Measurements from ENCODE around the gene LPIN1.

The LPIN1 gene

DNA sequence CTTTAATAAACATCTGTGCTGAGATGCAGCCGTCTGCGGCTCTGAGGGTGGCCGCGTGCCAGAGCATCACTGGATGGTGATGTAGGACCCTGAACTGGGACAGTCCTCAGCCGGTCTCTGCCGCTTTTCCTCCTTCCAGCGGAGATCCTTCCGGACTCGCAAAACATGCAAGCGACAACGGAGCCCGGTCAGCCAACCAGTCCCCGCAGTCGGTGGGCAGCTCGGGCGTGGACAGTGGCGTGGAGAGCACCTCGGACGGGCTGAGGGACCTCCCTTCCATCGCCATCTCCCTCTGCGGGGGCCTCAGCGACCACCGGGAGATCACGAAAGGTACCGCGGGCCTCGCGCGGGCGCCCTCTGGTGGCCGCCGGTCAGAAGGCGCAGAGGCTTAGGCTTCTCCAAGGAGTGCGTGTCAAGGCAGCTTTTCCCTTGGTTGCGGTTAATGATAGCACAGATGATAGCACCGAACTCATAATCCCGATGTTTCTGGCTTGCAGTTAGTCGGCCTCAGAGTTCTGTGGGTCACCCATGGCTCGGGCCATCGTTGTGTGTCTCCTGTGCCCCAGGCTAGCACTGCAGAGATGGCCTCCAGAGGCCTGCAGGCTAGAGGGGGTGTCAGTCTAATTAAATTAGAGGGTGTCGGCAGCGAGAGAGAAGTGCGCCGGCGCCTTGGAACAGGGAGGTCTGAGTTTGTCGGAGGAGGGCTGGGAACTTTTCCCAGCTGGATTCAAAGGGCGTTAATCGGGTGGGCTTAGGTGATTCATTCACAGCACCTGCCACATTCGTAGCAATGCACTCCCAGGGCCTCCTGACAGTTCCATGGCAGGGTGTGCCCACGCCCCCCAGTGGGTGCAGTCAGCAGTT, 38.5 kb downstream of the LPIN1 start:
- peak in 1 of 2 donors; percentile 22 for DNase-seq (ENCODE audit: low read depth in 2 of 2)

GRCh38 chr2:11785611-11785940, 39.1 kb downstream of the LPIN1 start:
- DNase-seq (ENCODE audit: low read depth in 2 of 2) = no peak

- no peak for DNase-seq (ENCODE audit: low read depth in 2 of 2)
Observed at GRCh38 chr2:11786191-11786590, 39.8 kb downstream of the LPIN1 start.

DNA sequence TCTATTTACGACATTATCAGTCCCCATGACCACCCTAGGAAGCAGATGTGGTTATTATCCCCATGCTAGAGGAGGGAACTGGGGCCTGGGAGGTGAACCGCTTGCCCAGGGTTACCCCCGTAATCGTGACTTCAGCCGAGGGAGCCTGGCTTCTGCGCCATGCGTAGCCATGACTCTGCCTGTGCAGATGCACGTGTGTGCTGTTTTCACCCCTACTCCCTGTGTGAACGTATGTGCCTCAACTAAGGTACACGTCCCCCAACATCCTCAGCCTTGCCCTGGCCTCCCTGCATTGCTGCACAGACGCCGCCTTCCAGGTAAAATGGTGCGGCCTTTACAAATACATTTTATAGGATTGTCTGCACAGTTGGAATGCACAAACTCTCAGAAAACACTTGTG, 40.2 kb downstream of the LPIN1 start:
- no peak for DNase-seq (ENCODE audit: low read depth in 2 of 2)

DNA sequence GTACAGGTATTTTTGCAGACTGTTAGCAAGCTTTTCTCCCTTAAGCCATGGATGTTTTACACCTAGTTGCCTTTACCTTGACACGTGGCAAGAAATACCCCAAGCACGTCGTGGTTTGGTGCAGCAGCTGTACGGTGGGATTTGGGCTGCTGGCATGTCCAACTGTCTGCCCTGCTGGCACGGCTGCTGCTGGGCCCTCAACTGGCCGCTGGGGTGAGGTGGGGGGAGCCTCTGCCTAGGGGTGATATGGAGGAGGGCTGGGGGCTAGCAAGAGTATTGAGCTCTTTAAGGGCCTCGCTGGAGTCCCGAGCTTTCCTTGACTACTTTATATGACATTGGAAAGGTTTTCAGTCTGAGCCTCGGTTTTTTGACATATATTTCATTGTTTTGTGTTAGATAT, 41.6 kb downstream of the LPIN1 start:
- DNase-seq (ENCODE audit: low read depth in 2 of 2) = no peak

DNA sequence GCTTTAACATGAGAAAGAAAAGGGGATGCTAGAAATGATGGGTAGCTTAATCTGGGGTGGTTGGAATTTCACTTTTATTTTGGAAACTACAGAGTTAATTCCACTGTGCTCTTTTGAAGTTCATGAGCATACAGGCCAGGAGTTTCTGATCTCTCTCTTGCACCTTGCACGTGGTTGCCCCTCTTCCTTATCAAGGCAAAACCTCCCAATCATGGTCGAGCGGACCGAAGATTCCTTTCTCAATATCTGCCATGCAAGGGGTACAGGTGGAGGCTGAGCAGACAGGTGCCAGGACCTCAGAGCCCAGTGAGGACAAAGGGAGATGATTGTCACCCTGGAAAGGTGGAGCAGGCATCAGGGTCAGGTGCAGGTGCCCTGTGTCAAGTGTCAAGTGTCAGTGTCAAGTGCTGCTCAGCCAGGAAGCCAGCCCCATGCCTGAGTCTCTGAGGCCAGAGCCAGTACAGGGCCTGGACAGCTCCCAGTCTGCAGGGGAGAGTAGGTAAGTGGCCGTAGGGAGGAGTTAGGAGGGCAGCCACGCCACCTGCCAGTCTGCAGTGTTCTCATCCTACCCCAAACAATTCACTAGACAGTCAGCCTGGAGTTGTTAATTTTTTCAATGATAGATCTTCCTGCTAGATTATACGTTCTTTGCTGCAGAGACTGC, 42.2 kb downstream of the LPIN1 start:
- DNase-seq (ENCODE audit: low read depth in 2 of 2) = no peak

- DNase-seq (ENCODE audit: low read depth in 2 of 2) = no peak
Observed at GRCh38 chr2:11789243-11789642, 42.8 kb downstream of the LPIN1 start.

DNA sequence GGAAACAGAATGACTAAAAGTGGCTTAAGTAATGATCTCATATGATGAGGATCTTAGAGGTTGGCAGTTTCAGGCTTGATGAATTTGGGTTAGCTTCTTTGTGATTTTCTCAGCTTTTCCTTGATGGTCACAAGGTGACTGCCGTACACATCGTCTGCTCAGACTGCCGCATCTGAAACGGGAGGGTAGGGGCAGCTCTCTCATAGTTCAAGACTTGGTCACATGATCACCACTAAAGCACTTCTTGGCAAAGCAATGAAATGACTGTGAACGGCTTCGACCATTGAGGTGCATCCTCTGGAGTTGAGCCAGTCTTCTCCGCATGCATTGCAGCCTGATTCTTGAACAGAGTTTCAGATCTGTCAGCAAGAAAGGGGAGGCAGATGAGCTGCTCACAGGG, 43.8 kb downstream of the LPIN1 start:
- DNase-seq (ENCODE audit: low read depth in 2 of 2) = no peak

- DNase-seq (ENCODE audit: low read depth in 2 of 2) = no peak
Observed at GRCh38 chr2:11795590-11795989, 49.2 kb downstream of the LPIN1 start.

- no peak for DNase-seq (ENCODE audit: low read depth in 2 of 2)
Observed at GRCh38 chr2:11796190-11797171, 50.0 kb downstream of the LPIN1 start.

DNA sequence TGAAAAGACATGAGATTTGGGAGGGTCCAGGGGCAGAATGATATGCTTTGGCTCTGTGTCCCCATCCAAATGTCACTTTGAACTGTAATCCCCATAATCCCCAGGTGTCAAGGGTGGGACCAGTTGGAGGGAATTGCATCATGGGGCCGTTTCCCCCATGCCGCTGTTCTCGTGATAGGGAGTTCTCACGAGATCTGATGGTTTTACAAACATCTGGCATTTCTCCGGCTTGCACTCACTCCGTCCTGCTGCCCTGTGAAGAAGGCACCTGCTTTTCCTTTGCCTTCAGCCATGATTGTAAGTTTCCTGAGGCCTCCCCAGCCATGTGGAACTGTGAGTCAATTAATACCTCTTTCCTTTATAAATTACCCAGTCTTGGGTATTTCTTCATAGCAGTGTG, 51.4 kb downstream of the LPIN1 start:
- DNase-seq (ENCODE audit: low read depth in 2 of 2) = no peak

GRCh38 chr2:11798701-11799435, 52.4 kb downstream of the LPIN1 start:
- DNase-seq (ENCODE audit: low read depth in 2 of 2) = no peak

GRCh38 chr2:11799826-11800225, 53.4 kb downstream of the LPIN1 start:
- DNase-seq (ENCODE audit: low read depth in 2 of 2) = no peak

GRCh38 chr2:11802782-11803191, 56.4 kb downstream of the LPIN1 start:
- DNase-seq (ENCODE audit: low read depth in 2 of 2) = no peak

- DNase-seq (ENCODE audit: low read depth in 2 of 2) = no peak
Observed at GRCh38 chr2:11805024-11805423, 58.6 kb downstream of the LPIN1 start.

DNA sequence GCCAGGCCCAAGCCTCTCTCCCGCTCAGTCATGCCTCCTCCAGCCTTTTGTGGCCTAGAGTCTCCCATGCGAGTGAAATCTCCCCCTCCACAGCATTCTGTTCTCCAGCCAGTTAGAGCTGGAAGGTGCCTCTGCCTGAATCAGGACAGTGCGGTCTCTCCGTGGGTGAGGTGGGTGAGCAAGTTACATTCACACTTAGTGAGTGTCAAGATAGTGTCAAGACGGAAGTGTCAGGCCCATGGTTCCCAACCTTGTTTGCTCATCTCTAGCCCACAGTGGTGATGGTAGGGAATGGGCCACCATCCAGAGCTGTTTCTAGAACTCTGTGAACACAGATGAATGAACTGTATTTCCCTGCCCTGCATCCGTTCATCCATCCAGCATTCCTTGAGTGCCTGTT, 59.5 kb downstream of the LPIN1 start:
- DNase-seq (ENCODE audit: low read depth in 2 of 2) = no peak

- no peak for DNase-seq (ENCODE audit: low read depth in 2 of 2)
Observed at GRCh38 chr2:11807156-11808015, 61.0 kb downstream of the LPIN1 start.

GRCh38 chr2:11808016-11808400, 61.6 kb downstream of the LPIN1 start:
- DNase-seq (ENCODE audit: low read depth in 2 of 2) = no peak

DNA sequence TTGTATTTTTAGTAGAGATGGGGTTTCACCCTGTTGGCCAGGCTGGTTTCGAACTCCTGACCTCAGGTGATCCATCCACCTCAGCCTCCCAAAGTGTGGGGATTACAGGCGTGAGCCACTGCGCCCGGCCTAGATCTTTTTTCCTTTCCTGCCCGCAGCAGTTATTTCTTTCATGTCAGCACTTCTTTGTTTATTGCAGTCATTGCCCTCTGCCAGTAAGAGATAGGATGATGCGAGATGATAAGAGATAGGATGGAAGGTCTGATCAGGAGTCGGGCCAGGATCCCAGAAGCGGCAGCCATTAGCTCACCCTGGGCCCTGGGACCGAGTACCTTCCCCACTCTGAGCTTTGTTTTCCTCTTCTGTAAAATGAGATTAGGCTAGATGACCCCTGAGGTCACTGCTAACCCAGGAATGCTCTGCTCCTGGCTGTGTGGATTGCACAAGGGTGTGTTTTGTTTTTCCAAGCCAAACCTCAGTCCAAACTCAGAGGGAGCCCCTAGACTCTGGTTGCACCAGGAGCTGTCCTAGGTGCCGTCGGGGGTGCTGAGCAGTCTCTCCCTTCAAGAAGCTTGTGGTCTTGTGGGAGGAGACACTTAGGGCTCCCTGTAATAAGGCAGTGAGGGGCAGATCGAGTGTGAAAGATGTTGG, 63.3 kb downstream of the LPIN1 start:
- no peak for DNase-seq (ENCODE audit: low read depth in 2 of 2)
